NCI-H446 (cell line): ENCODE data around the gene TRIM33.
"Not testable (repeated sequence)": the region's sequence is repeated elsewhere in the genome, so short reads cannot be mapped to it uniquely, and the experiment has no call there.

Experiments
- DNase-seq, 2 experiments: peaks; one replicate each; lab custom pipeline; 2025; lab: John Stamatoyannopoulos, UW

The TRIM33 gene

GRCh38 chr1:114510274-114511031 lies 550 bp downstream of the TRIM33 start:
- no peak for DNase-seq

- peak in 1 of 2 experiments; percentile 8 for DNase-seq
These were observed 1.3 kb downstream of the TRIM33 start for GRCh38 chr1:114509596-114510273.

- no peak for DNase-seq
These were observed 2.6 kb downstream of the TRIM33 start for GRCh38 chr1:114508386-114508898.

GRCh38 chr1:114507513-114507912 lies 3.5 kb downstream of the TRIM33 start:
- no peak for DNase-seq

GRCh38 chr1:114505148-114505561 lies 5.8 kb downstream of the TRIM33 start:
- no peak for DNase-seq

GRCh38 chr1:114503916-114504422 lies 7.0 kb downstream of the TRIM33 start:
- no peak for DNase-seq

GRCh38 chr1:114502080-114502479 lies 8.9 kb downstream of the TRIM33 start:
- DNase-seq, result no peak

GRCh38 chr1:114499478-114499877 lies 11.5 kb downstream of the TRIM33 start:
- no peak for DNase-seq

- DNase-seq, result no peak
These were observed 14.9 kb downstream of the TRIM33 start for GRCh38 chr1:114496089-114496488.

GRCh38 chr1:114495486-114495885 lies 15.5 kb downstream of the TRIM33 start:
- no peak for DNase-seq

- DNase-seq, result no peak
These were observed 18.0 kb downstream of the TRIM33 start for GRCh38 chr1:114492978-114493377.

- DNase-seq, result no peak
These were observed 20.7 kb downstream of the TRIM33 start for GRCh38 chr1:114490274-114490693.

- DNase-seq, result no peak
These were observed 22.3 kb downstream of the TRIM33 start for GRCh38 chr1:114488739-114489138.

GRCh38 chr1:114485286-114485685 lies 25.7 kb downstream of the TRIM33 start:
- DNase-seq, result no peak

- DNase-seq, result no peak
These were observed 28.4 kb downstream of the TRIM33 start for GRCh38 chr1:114482585-114482984.

GRCh38 chr1:114479636-114480035 lies 31.4 kb downstream of the TRIM33 start:
- not testable (repeated sequence) for DNase-seq

- DNase-seq, result no peak
These were observed 31.9 kb downstream of the TRIM33 start for GRCh38 chr1:114479134-114479533.

- no peak for DNase-seq
These were observed 37.2 kb downstream of the TRIM33 start for GRCh38 chr1:114473796-114474195.

GRCh38 chr1:114472408-114472807 lies 38.6 kb downstream of the TRIM33 start:
- DNase-seq, result no peak

GRCh38 chr1:114470681-114471080 lies 40.3 kb downstream of the TRIM33 start:
- DNase-seq, result no peak

GRCh38 chr1:114468710-114469468 lies 42.1 kb downstream of the TRIM33 start:
- no peak for DNase-seq

GRCh38 chr1:114468047-114468446 lies 43.0 kb downstream of the TRIM33 start:
- DNase-seq, result no peak
